ENCODE data around the gene TJAP1.

TJAP1 gene

GRCh38 chr6:43515808-43516207 lies 38.4 kb downstream of the TJAP1 start:
- no peaks in the 10 kb centered on the region for H3K9me3 ChIP-seq (ENCODE audit: control insufficient read depth, insufficient read depth, low read depth, low read length)
- H3K4me3 ChIP-seq (ENCODE audit: low read depth, low read length), result peak overlapping the region; percentile 88
- TF ChIP-seq ZNF37A (tag by site-specific recombination; IDR thresholded peaks at IDR 0.05) (no peak), ZNF600 (tag by site-specific recombination; IDR thresholded peaks at IDR 0.05) (no peak), ZBTB11 (tag by site-specific recombination; conservative IDR thresholded peaks at IDR 0.05; ENCODE audit: low read depth) (no peak), ZNF426 (tag by site-specific recombination; IDR thresholded peaks at IDR 0.05) (no peak), SCRT1 (tag by site-specific recombination; IDR thresholded peaks at IDR 0.05; ENCODE audit: borderline replicate concordance) (no peak), TCF7L2 (IDR thresholded peaks at IDR 0.05; ENCODE audit: borderline replicate concordance, low read depth, low read length) (no peak), ZNF580 (tag by site-specific recombination; IDR thresholded peaks at IDR 0.05) (no peak), ZNF394 (tag by site-specific recombination; IDR thresholded peaks at IDR 0.05; ENCODE audit: borderline replicate concordance) (no peak), FEZF1 (tag by site-specific recombination; IDR thresholded peaks at IDR 0.05) (no peak), HIC1 (tag by site-specific recombination; IDR thresholded peaks at IDR 0.05) (no peak), ZNF362 (tag by site-specific recombination; IDR thresholded peaks at IDR 0.05) (no peak), GLI4 (tag by site-specific recombination; IDR thresholded peaks at IDR 0.05) (no peak), ZNF488 (tag by site-specific recombination; IDR thresholded peaks at IDR 0.05) (no peak)
- H3K4me1 ChIP-seq (ENCODE audit: control insufficient read depth, insufficient read depth, low read length), result peaks cover 9% of the 10 kb centered on the region; the same call in 1 of the 2 replicates
- H3K27ac ChIP-seq (ENCODE audit: extremely low read depth, low read depth, low read length), result no peak overlapping the region
- POLR2A ChIA-PET, result interaction anchor here (0.6 to 2.1 kb wide), 7 partner anchors 9 to 420 kb away, joined by 5 to 14 read pairs (median 6); partner anchors contain the start of genes ABCC10, GTPBP2, TJAP1 and ZNF318
- peaks cover 18 to 71% of the 10 kb centered on the region in 2 experiments for H3K36me3 ChIP-seq (ENCODE audit: control insufficient read depth in 2 of 2, insufficient read depth in 1 of 2, low read length in 2 of 2)
- CTCF ChIA-PET, result interaction anchor here (2.6 kb wide), 1 partner anchor 9 kb away, joined by 20 read pairs; no protein-coding TSS in a partner anchor

GRCh38 chr6:43516367-43516696 lies 39.0 kb downstream of the TJAP1 start:
- peak overlapping the region; percentile 88 for H3K4me3 ChIP-seq (ENCODE audit: low read depth, low read length)
- ChIA-PET POLR2A (interaction anchor here (0.6 to 2.1 kb wide), 16 partner anchors 9 to 463 kb away, joined by 3 to 14 read pairs (median 5); partner anchors contain the start of genes ABCC10, CUL7, DLK2 and GTPBP2), CTCF (interaction anchor here (0.7 to 2.6 kb wide), 3 partner anchors 10 to 181 kb away, joined by 3 to 20 read pairs (median 5); no protein-coding TSS in a partner anchor)
- H3K27ac ChIP-seq (ENCODE audit: extremely low read depth, low read depth, low read length), result peak overlapping the region; percentile 52
- H3K36me3 ChIP-seq (ENCODE audit: control insufficient read depth in 2 of 2, insufficient read depth in 1 of 2, low read length in 2 of 2), result peaks cover 18 to 72% of the 10 kb centered on the region in 2 experiments
- H3K9me3 ChIP-seq (ENCODE audit: control insufficient read depth, insufficient read depth, low read depth, low read length), result no peaks in the 10 kb centered on the region
- peaks cover 9% of the 10 kb centered on the region; the same call in 1 of the 2 replicates for H3K4me1 ChIP-seq (ENCODE audit: control insufficient read depth, insufficient read depth, low read length)
- no peak for TF ChIP-seq GLIS2 (tag by site-specific recombination; IDR thresholded peaks at IDR 0.05)
- TF ChIP-seq SP2 (tag by site-specific recombination; IDR thresholded peaks at IDR 0.05), result no peak
- TF ChIP-seq ZBTB6 (tag by site-specific recombination; IDR thresholded peaks at IDR 0.05), result no peak
- no peak for TF ChIP-seq ZNF626 (tag by site-specific recombination; IDR thresholded peaks at IDR 0.05)
- TF ChIP-seq ZNF280D (tag by site-specific recombination; IDR thresholded peaks at IDR 0.05), result no peak
- TF ChIP-seq AEBP2 (tag by site-specific recombination; IDR thresholded peaks at IDR 0.05; ENCODE audit: borderline replicate concordance), result no peak
- TF ChIP-seq ZBTB20 (tag by site-specific recombination; IDR thresholded peaks at IDR 0.05), result no peak
